IPS-NIHi11 (cell line): Measurements from ENCODE around the gene MAPK4.
"Not testable (repeated sequence)": the region's sequence is repeated elsewhere in the genome, so short reads cannot be mapped to it uniquely, and the experiment has no call there.

Experiments used
- DNase-seq: peaks from one replicate; pipeline ENCODE4 v3.0.0; 2012; ENCODE audit warnings: mixed read lengths, low spot score

MAPK4 gene

GRCh38 chr18:50559752-50560680 is at the start of gene MAPK4:
Gene MAPK4 (plus strand): TSS chr18:50560087. CDS start chr18:50663959, 103,872 bp downstream.
- peak; percentile 82 for DNase-seq

- not testable (repeated sequence) for DNase-seq
Observed at GRCh38 chr18:50517277-50517676, 42.6 kb upstream of the MAPK4 start.

DNA sequence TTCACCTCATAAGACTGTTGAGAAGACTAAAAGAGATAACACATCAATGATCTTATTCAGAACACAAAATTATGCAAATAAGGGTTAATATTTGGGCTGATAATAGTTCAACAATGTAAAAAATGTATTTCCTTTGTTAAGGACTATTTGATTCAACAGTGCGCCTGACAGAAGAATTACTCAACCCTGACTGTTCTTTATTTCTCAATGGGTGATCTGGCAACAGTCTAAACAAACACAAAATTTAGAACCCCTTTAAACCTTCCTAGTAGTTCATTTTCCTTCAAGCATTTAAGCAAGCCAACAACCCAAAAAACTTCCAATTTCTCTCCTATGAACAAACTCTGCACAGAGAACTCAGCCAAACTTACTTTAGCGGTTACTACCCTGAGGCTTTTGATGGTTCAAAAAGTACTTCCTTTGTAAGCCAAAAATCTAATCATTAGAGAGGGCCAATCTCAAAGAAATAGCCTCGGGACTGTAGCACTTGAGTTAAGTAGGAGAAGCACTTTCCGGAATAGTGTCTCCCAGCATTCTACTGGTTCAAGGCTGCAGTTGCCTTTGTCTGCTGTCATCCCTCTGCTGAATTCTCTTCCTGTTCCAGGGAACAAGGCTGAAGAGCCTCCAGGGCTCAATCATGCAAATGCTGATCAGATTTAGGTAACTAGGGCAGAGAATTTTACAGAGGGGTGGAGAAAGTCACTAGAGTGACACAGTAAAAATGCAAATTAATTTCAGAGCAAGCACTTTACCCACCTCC is 40.9 kb upstream of the MAPK4 start:
- no peak for DNase-seq

DNA sequence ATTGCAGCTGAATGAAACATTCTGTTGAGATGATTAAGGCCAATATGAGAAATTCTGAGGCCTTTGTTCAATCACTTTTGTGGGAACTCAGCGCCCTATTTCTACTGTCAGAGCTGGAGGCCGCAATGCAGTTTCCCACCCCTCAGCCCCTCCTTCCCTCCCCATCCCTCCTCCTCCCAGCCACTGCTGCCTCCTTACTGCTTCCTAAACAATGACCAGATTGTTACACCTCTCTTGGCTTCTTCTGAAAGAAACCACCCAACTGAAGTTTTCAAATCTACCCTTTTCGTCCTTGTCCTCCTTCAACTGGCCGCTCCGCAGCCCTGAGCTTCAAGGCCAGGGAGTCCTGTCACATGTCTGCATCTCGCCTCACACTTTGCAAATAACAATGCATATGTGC is 36.7 kb upstream of the MAPK4 start:
- no peak for DNase-seq

DNA sequence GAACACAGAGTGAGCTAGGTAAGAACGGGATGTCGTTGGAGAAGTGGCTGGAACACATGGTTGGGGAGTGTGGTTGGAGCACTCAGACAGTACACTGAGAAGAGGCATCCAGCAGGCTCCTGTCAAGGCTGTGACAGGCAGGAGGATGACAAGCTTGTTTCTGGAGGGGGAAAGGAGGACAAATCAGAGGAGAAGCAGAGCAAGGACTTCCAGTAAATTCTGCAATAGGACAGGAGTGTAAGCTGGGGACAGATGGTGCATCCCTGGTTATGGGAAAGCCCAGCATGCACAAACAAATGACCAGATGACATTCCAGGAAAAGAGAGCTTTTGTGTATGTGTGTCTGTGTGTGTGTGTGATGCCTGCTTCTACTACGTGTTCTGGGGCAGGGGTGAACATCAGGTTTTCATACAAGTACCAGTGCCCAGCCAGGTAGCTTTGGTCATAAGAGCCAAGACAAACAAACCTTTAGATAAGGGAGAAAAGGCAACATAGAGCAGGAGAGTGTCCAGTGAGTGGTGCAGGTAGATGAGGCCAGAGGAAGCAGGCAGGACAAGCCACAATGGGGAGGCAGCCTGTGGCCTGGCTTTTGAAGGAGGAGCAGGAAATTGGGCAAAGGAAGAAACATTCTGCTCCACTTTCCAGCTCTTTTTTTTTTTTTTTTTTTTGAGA is 32.1 kb upstream of the MAPK4 start:
- DNase-seq = no peak

GRCh38 chr18:50528806-50529205 is 31.1 kb upstream of the MAPK4 start:
- no peak for DNase-seq

DNA sequence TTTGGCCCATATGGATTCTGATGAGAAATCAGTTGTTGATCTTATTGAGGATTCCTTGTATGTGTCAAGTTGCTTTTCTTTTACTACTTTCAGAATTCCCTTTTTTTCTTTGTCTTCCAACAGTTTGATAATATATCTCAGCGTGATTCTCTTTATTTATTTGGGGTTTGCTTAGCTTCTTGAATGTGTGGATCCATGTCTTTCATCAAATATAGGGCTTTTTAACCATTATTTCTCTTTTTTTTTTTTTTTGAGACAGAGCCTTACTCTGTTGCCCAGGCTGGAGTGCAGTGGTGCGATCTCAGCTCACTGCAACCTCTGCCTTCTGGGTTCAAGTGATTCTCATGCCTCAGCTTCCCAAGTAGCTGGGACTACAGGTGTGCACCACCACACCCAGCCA is 26.1 kb upstream of the MAPK4 start:
- DNase-seq = not testable (repeated sequence)

- not testable (repeated sequence) for DNase-seq
Observed at GRCh38 chr18:50544476-50544875, 15.4 kb upstream of the MAPK4 start.

DNA sequence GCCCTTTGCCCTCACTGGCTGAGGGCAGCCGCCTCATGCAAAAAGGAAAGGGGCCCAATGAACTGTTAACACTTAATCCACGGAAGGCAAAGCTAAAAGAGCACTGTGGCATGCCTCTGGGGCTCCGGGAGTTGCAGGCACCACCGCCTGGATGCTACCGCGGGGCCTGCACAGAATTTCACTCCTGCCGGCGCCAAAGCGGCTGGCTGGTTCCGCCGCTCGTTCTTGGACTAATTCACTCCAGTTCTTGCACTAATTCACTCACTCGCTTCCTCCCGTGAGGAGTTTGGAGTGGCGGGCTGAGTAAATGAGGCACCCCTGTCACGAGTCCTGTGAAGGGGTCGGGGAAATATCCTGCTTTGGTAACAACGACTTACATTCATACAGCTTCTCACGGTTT is 14.0 kb upstream of the MAPK4 start:
- DNase-seq = no peak

- DNase-seq = no peak
Observed at GRCh38 chr18:50548160-50548559, 11.7 kb upstream of the MAPK4 start.

DNA sequence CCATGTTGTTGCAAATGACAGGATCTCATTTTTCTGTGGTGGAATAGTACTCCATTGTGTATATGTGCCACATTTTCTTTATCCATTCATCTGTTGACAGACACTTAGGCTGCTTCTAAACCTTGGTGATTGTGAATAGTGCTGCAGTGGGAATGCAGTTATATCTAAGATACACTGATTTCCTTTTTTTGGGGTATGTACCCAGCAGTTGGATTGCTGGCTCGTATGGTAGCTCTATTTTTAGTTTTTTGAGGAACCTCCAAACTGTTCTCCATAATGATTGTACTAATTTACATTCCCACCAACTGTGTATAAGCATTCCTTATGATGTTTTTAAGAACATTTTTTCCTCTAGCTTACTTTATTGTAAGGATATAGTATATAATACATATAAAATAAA is 8.2 kb upstream of the MAPK4 start:
- DNase-seq = not testable (repeated sequence)

GRCh38 chr18:50558157-50558556 is 1.7 kb upstream of the MAPK4 start:
- no peak for DNase-seq

DNA sequence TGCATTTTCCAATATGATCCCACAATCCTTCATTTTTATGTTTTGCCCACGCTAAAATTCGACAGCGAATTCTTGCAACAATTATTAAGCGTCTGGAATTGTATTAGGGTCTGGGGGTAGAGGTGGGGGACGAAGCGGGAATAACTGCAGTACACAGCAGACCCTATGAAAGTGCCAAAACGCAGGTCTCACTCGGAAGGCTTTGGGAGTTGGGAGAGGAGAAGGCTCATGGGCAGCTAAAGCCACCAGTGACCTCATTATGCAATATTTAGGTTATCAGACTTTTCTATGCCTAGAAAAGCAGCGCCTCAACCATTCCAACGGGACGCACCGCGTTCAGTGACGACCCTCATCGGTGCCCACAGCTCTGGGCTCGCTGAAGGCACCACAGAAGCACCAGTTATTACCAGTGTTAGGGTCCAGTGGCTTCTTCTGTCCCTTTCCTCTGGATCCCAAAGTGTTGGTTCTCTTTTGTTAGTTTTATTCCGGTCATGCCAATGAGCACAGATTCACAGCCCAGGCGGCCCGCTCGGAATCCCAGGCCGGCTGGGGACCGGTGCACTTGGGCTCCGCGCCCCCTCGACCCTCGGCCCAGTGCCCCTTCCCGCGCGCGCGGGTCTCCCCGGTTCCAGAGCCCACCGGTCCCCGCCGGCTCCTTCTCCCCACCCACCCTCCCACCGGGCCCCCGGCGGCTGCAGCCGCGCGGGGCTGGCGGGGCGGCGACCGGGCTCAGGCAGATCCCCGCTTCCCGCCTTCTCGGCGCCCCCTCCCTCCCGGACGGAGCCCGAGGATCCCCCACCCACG is 737 bp upstream of the MAPK4 start:
- DNase-seq = no peak

- DNase-seq = peak; percentile 35
Observed at GRCh38 chr18:50560681-50561629, 1.1 kb downstream of the MAPK4 start.

DNA sequence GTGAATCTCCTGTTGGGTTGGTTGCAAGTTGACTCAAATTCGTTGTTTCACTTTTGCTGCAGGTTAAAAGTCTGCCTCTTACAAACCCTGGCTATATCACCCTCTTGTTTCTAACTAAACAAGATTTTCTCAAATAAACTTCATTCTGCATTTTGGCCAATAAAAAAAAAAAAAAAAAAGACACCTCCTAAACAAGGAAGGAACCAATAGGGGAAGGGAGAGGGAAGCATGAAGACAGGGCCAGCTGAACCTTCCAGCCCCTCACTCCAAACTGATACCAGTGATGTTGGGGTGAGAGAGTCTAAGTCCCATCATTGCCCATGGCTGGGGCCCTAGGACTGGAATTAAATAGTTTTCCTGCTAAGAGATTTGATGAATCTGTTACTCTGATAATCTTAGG is 2.4 kb downstream of the MAPK4 start:
- not testable (repeated sequence) for DNase-seq

DNA sequence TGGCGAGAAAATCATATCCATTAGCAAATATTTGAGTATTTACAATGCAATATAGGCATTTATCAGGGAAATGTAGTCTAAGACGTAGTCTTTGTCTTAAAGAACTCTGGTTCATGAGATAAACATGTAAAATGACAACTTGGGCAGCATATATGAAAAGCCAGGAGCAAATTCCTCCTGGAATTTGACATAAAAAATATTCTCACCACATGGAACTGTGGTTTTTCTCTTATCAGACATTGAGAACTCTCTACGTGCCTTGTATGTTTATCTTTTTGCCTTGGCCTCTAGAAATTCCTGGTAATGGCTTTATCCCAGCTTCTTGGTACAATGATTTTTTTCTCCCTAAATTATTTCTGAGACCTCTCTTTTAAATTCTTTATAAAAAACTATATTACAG is 2.8 kb downstream of the MAPK4 start:
- no peak for DNase-seq

- no peak for DNase-seq
Observed at GRCh38 chr18:50563376-50563775, 3.5 kb downstream of the MAPK4 start.

- DNase-seq = no peak
Observed at GRCh38 chr18:50569930-50570329, 10.0 kb downstream of the MAPK4 start.

GRCh38 chr18:50571606-50572005 is 11.7 kb downstream of the MAPK4 start:
- DNase-seq = no peak

- DNase-seq = not testable (repeated sequence)
Observed at GRCh38 chr18:50573196-50573595, 13.3 kb downstream of the MAPK4 start.
